ENCODE measurements around the gene PPP1R1C.

- TF ChIP-seq POLR2A (IDR thresholded peaks at IDR 0.05) (no peak), CTCF (IDR thresholded peaks at IDR 0.05) (no peak), EP300 (IDR thresholded peaks at IDR 0.05) (no peak)
Observed at GRCh38 chr2:182098648-182099047, 113.0 kb downstream of the PPP1R1C start.
